HEK293 (cell line): Measurements from ENCODE around the gene RGS11.

Source experiments
- EGR2 ChIP-seq: fragments of 450-650 bp; formaldehyde crosslinking; IDR thresholded peaks from 2 replicates; pipeline ENCODE4 v1.5.1; 2016; ENCODE audit warnings: low read depth, missing biosample characterization, missing genetic modification characterization
- FEZF1 ChIP-seq: fragments of 450-650 bp; formaldehyde crosslinking; IDR thresholded peaks from 2 replicates; pipeline ENCODE4 v1.5.1; 2016; ENCODE audit warnings: missing biosample characterization, missing genetic modification characterization
- GLIS1 ChIP-seq: fragments of 450-650 bp; formaldehyde crosslinking; IDR thresholded peaks from 2 replicates; pipeline ENCODE4 v1.5.1; 2016; ENCODE audit warnings: missing biosample characterization, missing genetic modification characterization
- GLIS2 ChIP-seq: fragments of 450-650 bp; formaldehyde crosslinking; IDR thresholded peaks from 2 replicates; pipeline ENCODE4 v1.5.1; 2016; ENCODE audit warnings: missing biosample characterization, missing genetic modification characterization
- HOXA7 ChIP-seq: sonication (generic); formaldehyde crosslinking; IDR thresholded peaks from 2 replicates; pipeline ENCODE4 v1.8.1; 2022; ENCODE audit warnings: missing genetic modification reagents, borderline replicate concordance
- KLF9 ChIP-seq: fragments of 450-650 bp; formaldehyde crosslinking; IDR thresholded peaks from 2 replicates; pipeline ENCODE4 v1.5.1; 2016; ENCODE audit warnings: missing biosample characterization, missing genetic modification characterization, low read depth
- OVOL3 ChIP-seq: fragments of 450-650 bp; formaldehyde crosslinking; IDR thresholded peaks from 2 replicates; pipeline ENCODE4 v1.5.1; 2016; ENCODE audit warnings: missing biosample characterization, missing genetic modification characterization
- PATZ1 ChIP-seq: fragments of 450-650 bp; formaldehyde crosslinking; IDR thresholded peaks from 2 replicates; pipeline ENCODE4 v1.5.1; 2016; ENCODE audit warnings: missing biosample characterization, missing genetic modification characterization
- SCRT1 ChIP-seq: fragments of 450-650 bp; formaldehyde crosslinking; IDR thresholded peaks from 2 replicates; pipeline ENCODE4 v1.5.1; 2016; ENCODE audit warnings: missing biosample characterization, missing genetic modification characterization, borderline replicate concordance
- TRIM28 ChIP-seq: IDR thresholded peaks from 2 replicates; pipeline ENCODE4 v1.6.1; 2011; ENCODE audit warnings: low read length, control low read depth, borderline replicate concordance
- YY1 ChIP-seq: fragments of 450-650 bp; formaldehyde crosslinking; IDR thresholded peaks from 2 replicates; pipeline ENCODE4 v1.5.1; 2018; ENCODE audit warnings: missing biosample characterization, missing genetic modification characterization
- ZBTB17 ChIP-seq: fragments of 450-650 bp; formaldehyde crosslinking; IDR thresholded peaks from 2 replicates; pipeline ENCODE4 v1.5.1; 2016; ENCODE audit warnings: missing biosample characterization, missing genetic modification characterization
- ZBTB8A ChIP-seq: fragments of 450-650 bp; formaldehyde crosslinking; IDR thresholded peaks from 2 replicates; pipeline ENCODE4 v1.5.1; 2016; ENCODE audit warnings: missing biosample characterization, missing genetic modification characterization
- ZEB2 ChIP-seq: fragments of 450-650 bp; formaldehyde crosslinking; IDR thresholded peaks from 2 replicates; pipeline ENCODE4 v1.5.1; 2016; ENCODE audit warnings: missing biosample characterization, missing genetic modification characterization
- ZFP37 ChIP-seq: fragments of 450-650 bp; formaldehyde crosslinking; IDR thresholded peaks from 2 replicates; pipeline ENCODE4 v1.5.1; 2016; ENCODE audit warnings: missing biosample characterization, missing genetic modification characterization
- ZIC2 ChIP-seq: fragments of 450-650 bp; formaldehyde crosslinking; IDR thresholded peaks from 2 replicates; pipeline ENCODE4 v1.5.1; 2016; ENCODE audit warnings: missing biosample characterization, missing genetic modification characterization
- ZNF133 ChIP-seq: fragments of 450-650 bp; formaldehyde crosslinking; IDR thresholded peaks from 2 replicates; pipeline ENCODE4 v1.5.1; 2016; ENCODE audit warnings: missing biosample characterization, missing genetic modification characterization
- ZNF16 ChIP-seq: fragments of 450-650 bp; formaldehyde crosslinking; IDR thresholded peaks from 2 replicates; pipeline ENCODE4 v1.5.1; 2016; ENCODE audit warnings: low read depth, missing biosample characterization, missing genetic modification characterization
- ZNF19 ChIP-seq: fragments of 450-650 bp; formaldehyde crosslinking; IDR thresholded peaks from 2 replicates; pipeline ENCODE4; 2016; ENCODE audit warnings: missing biosample characterization, missing genetic modification characterization, low read depth
- ZNF23 ChIP-seq: fragments of 450-650 bp; formaldehyde crosslinking; IDR thresholded peaks from 2 replicates; pipeline ENCODE4 v1.5.1; 2016; ENCODE audit warnings: missing biosample characterization, missing genetic modification characterization, borderline replicate concordance
- ZNF24 ChIP-seq: fragments of 450-650 bp; formaldehyde crosslinking; IDR thresholded peaks from 2 replicates; pipeline ENCODE4 v1.5.1; 2016; ENCODE audit warnings: missing biosample characterization, missing genetic modification characterization
- ZNF266 ChIP-seq: fragments of 450-650 bp; formaldehyde crosslinking; IDR thresholded peaks from 2 replicates; pipeline ENCODE4 v1.5.1; 2016; ENCODE audit warnings: missing biosample characterization, missing genetic modification characterization, low read depth
- ZNF404 ChIP-seq: fragments of 450-650 bp; formaldehyde crosslinking; IDR thresholded peaks from 2 replicates; pipeline ENCODE4 v1.5.1; 2017; ENCODE audit warnings: missing biosample characterization, missing genetic modification characterization
- ZNF426 ChIP-seq: fragments of 450-650 bp; formaldehyde crosslinking; IDR thresholded peaks from 2 replicates; pipeline ENCODE4 v1.5.1; 2017; ENCODE audit warnings: missing biosample characterization, missing genetic modification characterization, mild to moderate bottlenecking, inconsistent platforms, moderate library complexity
- ZNF521 ChIP-seq: fragments of 450-650 bp; formaldehyde crosslinking; IDR thresholded peaks from 2 replicates; pipeline ENCODE4 v1.5.1; 2017; ENCODE audit warnings: missing biosample characterization, mild to moderate bottlenecking, missing genetic modification characterization
- ZNF549 ChIP-seq: fragments of 450-650 bp; IDR thresholded peaks from 2 replicates; pipeline ENCODE4 v1.5.1; 2018; ENCODE audit warnings: missing biosample characterization, missing genetic modification characterization, mild to moderate bottlenecking, inconsistent platforms, moderate library complexity
- ZNF610 ChIP-seq: fragments of 450-650 bp; formaldehyde crosslinking; IDR thresholded peaks from 2 replicates; pipeline ENCODE4 v1.5.1; 2016; ENCODE audit warnings: missing biosample characterization, missing genetic modification characterization, borderline replicate concordance
- ZNF629 ChIP-seq: fragments of 450-650 bp; formaldehyde crosslinking; IDR thresholded peaks from 2 replicates; pipeline ENCODE4 v1.5.1; 2017; ENCODE audit warnings: missing biosample characterization, missing genetic modification characterization
- ZNF658 ChIP-seq: fragments of 450-650 bp; formaldehyde crosslinking; IDR thresholded peaks from 2 replicates; pipeline ENCODE4; 2016; ENCODE audit warnings: missing biosample characterization, missing genetic modification characterization
- ZNF660 ChIP-seq: fragments of 450-650 bp; IDR thresholded peaks from 2 replicates; pipeline ENCODE4 v1.5.1; 2018; ENCODE audit warnings: missing biosample characterization, mild to moderate bottlenecking, missing genetic modification characterization
- ZNF664 ChIP-seq: fragments of 450-650 bp; formaldehyde crosslinking; IDR thresholded peaks from 2 replicates; pipeline ENCODE4 v1.5.1; 2016; ENCODE audit warnings: missing biosample characterization, missing genetic modification characterization
- ZNF704 ChIP-seq: fragments of 450-650 bp; formaldehyde crosslinking; IDR thresholded peaks from 2 replicates; pipeline ENCODE4 v1.5.1; 2016; ENCODE audit warnings: missing biosample characterization, missing genetic modification characterization
- ZNF777 ChIP-seq: fragments of 450-650 bp; formaldehyde crosslinking; IDR thresholded peaks from 2 replicates; pipeline ENCODE4 v1.5.1; 2017; ENCODE audit warnings: missing biosample characterization, missing genetic modification characterization, borderline replicate concordance
- ZNF791 ChIP-seq: fragments of 450-650 bp; formaldehyde crosslinking; IDR thresholded peaks from 2 replicates; pipeline ENCODE4 v1.5.1; 2016; ENCODE audit warnings: missing biosample characterization, missing genetic modification characterization
- ZNF837 ChIP-seq: fragments of 450-650 bp; formaldehyde crosslinking; IDR thresholded peaks from 2 replicates; pipeline ENCODE4 v1.5.1; 2016; ENCODE audit warnings: missing biosample characterization, missing genetic modification characterization
- TF ChIP-seq, protein P1 (sequence below): fragments of 450-650 bp; formaldehyde crosslinking; IDR thresholded peaks from 2 replicates; pipeline ENCODE4 v1.5.1; 2016; ENCODE audit warnings: missing biosample characterization, missing genetic modification characterization, low read depth
- TF ChIP-seq, protein P2 (sequence below): fragments of 450-650 bp; formaldehyde crosslinking; IDR thresholded peaks from 2 replicates; pipeline ENCODE4 v1.5.1; 2016; ENCODE audit warnings: missing biosample characterization, missing genetic modification characterization

Gene RGS11

GRCh38 chr16:280005-280460 lies 4.3 kb upstream of the RGS11 start (continued):
- TF ChIP-seq ZNF133 (tag by site-specific recombination), result no peak
- no peak for TF ChIP-seq KLF9 (tag by site-specific recombination)
- TF ChIP-seq ZNF791, result no peak
- no peak for TF ChIP-seq SCRT1 (tag by site-specific recombination)
- no peak for TF ChIP-seq HOXA7 (CRISPR knock-in tag)
- no peak for TF ChIP-seq ZNF664 (tag by site-specific recombination)
- TF ChIP-seq, protein P1, sequence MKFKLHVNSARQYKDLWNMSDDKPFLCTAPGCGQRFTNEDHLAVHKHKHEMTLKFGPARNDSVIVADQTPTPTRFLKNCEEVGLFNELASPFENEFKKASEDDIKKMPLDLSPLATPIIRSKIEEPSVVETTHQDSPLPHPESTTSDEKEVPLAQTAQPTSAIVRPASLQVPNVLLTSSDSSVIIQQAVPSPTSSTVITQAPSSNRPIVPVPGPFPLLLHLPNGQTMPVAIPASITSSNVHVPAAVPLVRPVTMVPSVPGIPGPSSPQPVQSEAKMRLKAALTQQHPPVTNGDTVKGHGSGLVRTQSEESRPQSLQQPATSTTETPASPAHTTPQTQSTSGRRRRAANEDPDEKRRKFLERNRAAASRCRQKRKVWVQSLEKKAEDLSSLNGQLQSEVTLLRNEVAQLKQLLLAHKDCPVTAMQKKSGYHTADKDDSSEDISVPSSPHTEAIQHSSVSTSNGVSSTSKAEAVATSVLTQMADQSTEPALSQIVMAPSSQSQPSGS (tag by site-specific recombination), result no peak
- TF ChIP-seq ZNF521 (tag by site-specific recombination), result no peak
- no peak for TF ChIP-seq ZNF426 (tag by site-specific recombination)
- no peak for TF ChIP-seq ZNF660 (tag by site-specific recombination)
- no peak for TF ChIP-seq FEZF1 (tag by site-specific recombination)
- TF ChIP-seq ZNF16, result no peak
- TF ChIP-seq ZFP37 (tag by site-specific recombination), result no peak
- TF ChIP-seq ZNF777 (tag by site-specific recombination), result no peak
- no peak for TF ChIP-seq ZNF629 (tag by site-specific recombination)
- TF ChIP-seq ZIC2 (tag by site-specific recombination), result peak; percentile 40; the same call in 1 of the 2 replicates
- peak; percentile 46 for TF ChIP-seq GLIS2 (tag by site-specific recombination)
- TF ChIP-seq YY1 (tag by site-specific recombination), result no peak
- TF ChIP-seq GLIS1 (tag by site-specific recombination), result no peak; the same call in 1 of the 2 replicates
- TF ChIP-seq ZNF837 (tag by site-specific recombination), result no peak
- TF ChIP-seq EGR2 (tag by site-specific recombination), result no peak
- no peak for TF ChIP-seq ZNF610 (tag by site-specific recombination)
- no peak for TF ChIP-seq ZNF24
- no peak for TF ChIP-seq ZNF658 (tag by site-specific recombination)
- no peak for TF ChIP-seq ZNF23 (tag by site-specific recombination)
- no peak for TF ChIP-seq ZNF404 (tag by site-specific recombination)
- no peak for TF ChIP-seq TRIM28
- no peak for TF ChIP-seq ZBTB17
- no peak for TF ChIP-seq ZNF549
- TF ChIP-seq OVOL3, result no peak
- no peak for TF ChIP-seq ZNF704 (tag by site-specific recombination)
- TF ChIP-seq PATZ1 (tag by site-specific recombination), result peak; percentile 67
- TF ChIP-seq ZNF266 (tag by site-specific recombination), result no peak
- TF ChIP-seq ZEB2 (tag by site-specific recombination), result 0 out of 2 replicates have a peak, but pooled peaks have one; percentile 17
- TF ChIP-seq, protein P2, sequence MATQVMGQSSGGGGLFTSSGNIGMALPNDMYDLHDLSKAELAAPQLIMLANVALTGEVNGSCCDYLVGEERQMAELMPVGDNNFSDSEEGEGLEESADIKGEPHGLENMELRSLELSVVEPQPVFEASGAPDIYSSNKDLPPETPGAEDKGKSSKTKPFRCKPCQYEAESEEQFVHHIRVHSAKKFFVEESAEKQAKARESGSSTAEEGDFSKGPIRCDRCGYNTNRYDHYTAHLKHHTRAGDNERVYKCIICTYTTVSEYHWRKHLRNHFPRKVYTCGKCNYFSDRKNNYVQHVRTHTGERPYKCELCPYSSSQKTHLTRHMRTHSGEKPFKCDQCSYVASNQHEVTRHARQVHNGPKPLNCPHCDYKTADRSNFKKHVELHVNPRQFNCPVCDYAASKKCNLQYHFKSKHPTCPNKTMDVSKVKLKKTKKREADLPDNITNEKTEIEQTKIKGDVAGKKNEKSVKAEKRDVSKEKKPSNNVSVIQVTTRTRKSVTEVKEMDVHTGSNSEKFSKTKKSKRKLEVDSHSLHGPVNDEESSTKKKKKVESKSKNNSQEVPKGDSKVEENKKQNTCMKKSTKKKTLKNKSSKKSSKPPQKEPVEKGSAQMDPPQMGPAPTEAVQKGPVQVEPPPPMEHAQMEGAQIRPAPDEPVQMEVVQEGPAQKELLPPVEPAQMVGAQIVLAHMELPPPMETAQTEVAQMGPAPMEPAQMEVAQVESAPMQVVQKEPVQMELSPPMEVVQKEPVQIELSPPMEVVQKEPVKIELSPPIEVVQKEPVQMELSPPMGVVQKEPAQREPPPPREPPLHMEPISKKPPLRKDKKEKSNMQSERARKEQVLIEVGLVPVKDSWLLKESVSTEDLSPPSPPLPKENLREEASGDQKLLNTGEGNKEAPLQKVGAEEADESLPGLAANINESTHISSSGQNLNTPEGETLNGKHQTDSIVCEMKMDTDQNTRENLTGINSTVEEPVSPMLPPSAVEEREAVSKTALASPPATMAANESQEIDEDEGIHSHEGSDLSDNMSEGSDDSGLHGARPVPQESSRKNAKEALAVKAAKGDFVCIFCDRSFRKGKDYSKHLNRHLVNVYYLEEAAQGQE (tag by site-specific recombination), result no peak
- TF ChIP-seq ZNF19 (tag by site-specific recombination), result no peak
- TF ChIP-seq ZBTB8A (tag by site-specific recombination), result peak; percentile 37
